GM19463 (cell line): Measurements from ENCODE around the gene FAM83C.

Experiments used
- ATAC-seq: cut with Tn5 transposase; IDR thresholded peaks from one replicate; pipeline ENCODE4 v1.9.1; 2021; ENCODE audit warnings: mild to moderate bottlenecking, moderate library complexity; ENCODE audit not compliant: unreplicated experiment

FAM83C gene

GRCh38 chr20:35300469-35301262 is 8.4 kb upstream of the FAM83C start:
- ATAC-seq, result no peak

DNA sequence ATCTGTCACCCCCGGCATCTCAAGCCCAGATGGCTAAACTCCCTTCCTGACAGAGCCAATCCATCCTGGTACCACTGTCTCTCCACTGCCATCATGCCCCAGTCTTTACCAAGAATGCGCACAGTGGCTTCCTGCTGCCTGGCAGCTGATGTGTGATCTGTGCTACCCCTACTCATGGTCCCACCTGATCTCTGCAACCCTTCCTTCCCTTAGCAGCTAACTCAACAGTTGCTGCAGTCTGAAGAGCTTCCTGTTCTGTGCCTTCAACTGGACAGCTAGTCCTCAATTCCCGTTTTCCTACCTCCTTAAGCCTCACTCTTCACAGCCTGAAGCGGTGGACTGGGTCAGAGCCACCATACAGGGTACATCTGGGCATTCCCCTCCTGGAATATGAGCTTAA is 7.6 kb upstream of the FAM83C start:
- no peak for ATAC-seq

DNA sequence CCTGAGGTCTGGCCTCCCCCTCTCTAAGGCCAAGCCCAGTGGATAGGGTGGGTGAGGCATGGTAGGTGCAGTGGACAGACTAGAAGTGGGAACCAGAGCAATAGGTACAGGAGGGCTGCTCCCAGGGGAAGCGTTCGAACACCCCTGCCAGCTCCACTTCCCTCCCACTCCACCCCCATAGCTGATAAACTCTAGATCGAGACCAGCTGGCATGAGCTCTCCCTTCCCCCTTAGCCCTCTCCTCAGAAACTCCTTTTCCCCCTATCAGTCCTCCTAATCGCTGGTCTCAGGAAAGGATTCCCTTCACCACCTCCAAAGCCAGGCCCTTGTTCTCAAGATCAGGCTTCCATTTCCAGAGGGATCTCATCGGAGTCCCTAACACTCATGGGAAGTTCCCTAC is 6.0 kb upstream of the FAM83C start:
- ATAC-seq, result no peak

- no peak for ATAC-seq
These were observed 5.5 kb upstream of the FAM83C start for GRCh38 chr20:35297740-35298139.

GRCh38 chr20:35297155-35297554 is 4.9 kb upstream of the FAM83C start:
- no peak for ATAC-seq

DNA sequence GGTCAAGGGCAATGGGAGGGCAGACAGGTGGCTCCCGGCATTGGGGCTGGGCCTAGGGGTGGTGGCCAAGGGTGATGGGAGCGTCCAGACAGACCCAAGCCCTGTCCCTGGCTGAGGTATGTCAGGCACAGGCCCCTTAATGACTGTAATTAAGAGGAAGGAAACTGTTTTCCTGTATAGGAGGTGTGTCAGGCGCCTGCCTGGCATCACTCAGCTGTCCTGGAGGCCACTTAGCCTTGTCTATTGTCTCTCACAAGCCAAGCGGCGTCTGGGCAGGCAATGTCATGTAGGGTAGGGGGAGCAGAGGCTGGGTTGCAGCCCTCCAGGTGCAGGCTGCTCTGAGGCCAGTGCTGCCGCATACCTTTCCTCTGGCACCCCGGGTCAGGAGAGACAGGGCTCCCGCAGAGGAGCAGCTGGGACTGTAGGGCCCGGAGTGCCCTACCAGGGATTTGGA is 3.9 kb upstream of the FAM83C start:
- ATAC-seq, result no peak

DNA sequence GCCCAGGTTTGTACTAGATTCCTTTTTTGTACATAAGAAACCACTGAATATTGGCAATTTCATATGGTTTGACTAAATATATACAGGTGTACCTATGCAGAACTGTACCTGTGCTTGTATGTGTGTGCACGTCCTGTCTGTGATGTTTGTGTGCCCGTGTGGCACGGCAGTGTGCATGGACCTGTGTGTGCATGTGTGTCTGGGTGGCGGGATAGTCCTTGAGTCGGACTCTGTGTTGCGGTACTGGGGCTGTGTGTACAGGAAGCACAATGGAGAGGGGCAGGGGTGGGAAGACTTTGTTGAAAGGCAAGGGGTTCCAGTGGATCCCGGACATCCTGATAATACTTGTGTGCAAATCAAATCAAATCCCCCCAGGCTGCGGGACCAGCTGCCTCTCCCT is 3.4 kb upstream of the FAM83C start:
- ATAC-seq, result no peak

- no peak for ATAC-seq
These were observed 2.8 kb upstream of the FAM83C start for GRCh38 chr20:35295058-35295457.

GRCh38 chr20:35294293-35294685 is 2.1 kb upstream of the FAM83C start:
- ATAC-seq, result no peak

DNA sequence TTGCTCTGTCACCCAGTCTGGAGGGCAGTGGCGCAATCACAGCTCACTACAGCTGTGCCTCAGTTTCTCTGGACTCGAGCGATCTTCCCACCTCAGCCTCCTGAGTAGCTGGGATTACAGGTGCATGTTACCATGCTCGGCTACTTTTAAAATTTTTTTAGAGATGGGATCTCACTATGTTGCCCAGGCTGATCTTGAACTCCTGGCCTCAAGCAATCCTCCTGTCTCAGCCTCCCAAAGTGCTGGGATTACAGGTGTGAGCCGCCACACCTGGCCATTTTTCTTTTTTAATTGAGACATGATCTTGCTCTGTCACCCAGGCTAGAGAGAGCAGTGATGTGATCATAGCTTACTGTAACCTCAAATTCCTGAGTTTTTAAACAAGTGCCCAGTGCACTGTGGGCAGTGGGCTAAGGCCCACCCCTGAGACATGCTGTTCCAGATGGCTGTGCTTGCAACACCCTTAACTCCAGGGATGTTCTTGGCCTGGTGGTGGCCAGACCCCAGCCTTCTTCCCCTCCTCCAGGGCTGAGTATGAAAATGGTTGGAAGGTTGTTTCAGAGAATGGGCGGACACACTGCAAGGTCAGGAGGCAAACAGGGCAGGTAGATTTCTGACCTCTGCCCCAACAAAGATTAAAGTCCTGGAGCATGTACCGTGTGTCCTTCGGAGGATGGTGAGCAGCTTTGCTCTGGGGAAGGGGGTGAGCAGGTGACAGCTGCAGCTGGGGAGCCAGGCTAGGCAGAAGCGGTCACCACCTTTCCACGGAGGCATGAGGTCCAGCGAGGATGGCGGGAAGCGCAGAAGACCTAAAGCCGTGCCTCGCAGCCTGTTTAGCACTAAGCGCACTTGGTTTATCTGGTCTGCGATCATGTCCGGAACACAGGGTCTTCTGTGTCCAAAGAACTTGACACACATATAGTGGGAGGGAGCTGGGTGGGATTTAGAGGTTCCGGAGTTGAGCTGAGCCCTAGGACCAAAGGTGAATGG is 1.4 kb upstream of the FAM83C start:
- no peak for ATAC-seq

DNA sequence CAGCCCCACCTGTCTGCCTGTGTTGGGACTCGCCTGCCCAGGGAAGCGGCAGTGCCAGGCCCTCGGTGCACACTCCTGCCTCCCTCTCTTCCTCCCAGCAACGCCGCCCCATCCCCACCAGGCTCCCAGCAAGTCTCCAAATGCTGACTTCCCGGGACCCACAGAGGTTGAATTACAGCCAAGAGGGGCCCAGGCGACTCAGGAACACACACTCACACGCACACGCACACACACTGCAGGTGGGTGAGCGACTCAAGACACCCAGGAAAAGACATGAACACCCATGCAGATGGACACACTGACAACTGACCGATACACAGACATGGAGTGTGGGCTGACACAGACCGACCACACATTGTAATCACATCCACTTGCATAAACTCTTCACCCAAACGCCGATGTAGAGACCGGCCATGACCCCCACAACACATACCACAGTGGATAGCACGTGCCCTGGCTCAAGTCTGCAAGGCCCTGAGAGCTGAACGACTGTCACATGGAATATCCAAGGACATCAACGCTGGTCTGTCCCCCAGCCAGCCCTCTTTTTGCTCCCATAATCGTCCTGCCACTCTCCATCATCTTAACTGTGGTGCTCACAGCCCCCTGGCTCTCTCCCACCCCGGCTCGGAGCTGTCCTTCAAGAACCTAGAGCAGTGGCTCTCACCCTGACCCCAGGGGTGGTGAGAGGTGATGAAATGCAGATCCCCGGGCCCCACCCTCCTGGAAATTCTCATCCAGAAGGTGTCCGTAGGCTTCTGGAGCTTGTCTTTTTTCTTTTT is 470 bp upstream of the FAM83C start:
- ATAC-seq, result no peak

GRCh38 chr20:35290887-35291417 is 1.3 kb downstream of the FAM83C start:
- no peak for ATAC-seq

DNA sequence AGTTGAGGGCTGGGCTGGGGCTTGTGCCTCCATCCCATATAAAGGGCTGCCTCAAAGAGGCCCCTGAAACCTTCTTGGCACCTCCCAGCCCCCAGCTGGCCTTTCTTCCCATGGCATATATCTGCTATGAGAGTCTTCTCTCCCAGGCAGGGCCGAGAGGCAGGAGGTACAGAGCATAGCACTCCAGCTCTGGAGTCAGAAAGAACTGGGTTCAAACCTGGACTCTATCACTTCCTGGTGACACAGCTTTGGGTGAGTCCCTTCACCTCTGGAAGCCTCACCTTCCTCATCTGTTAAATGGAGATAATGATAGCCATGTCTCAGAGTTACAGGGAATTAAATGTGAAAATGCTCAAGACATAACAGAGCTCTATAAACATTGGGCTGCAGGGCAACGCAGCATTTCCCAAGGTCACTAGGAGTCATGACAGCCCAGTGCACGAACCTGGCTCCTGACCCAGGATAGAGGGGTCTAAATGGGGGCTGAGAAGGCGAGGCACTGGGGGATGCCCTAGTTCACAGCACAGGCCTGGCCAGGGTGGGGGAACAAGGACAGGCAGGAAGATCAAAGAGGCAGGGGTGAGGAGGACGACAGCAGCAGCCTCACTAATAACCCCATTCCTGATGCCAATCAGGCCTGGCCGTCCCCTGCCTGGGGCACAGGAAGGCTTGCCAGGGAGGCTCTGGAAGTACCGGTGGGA is 1.9 kb downstream of the FAM83C start:
- no peak for ATAC-seq

GRCh38 chr20:35288325-35289060 is 3.7 kb downstream of the FAM83C start:
- ATAC-seq, result no peak

GRCh38 chr20:35287509-35288324 is 4.5 kb downstream of the FAM83C start:
- no peak for ATAC-seq

- no peak for ATAC-seq
These were observed 5.2 kb downstream of the FAM83C start for GRCh38 chr20:35286899-35287508.

GRCh38 chr20:35286077-35286898 is 5.9 kb downstream of the FAM83C start:
- ATAC-seq, result no peak

DNA sequence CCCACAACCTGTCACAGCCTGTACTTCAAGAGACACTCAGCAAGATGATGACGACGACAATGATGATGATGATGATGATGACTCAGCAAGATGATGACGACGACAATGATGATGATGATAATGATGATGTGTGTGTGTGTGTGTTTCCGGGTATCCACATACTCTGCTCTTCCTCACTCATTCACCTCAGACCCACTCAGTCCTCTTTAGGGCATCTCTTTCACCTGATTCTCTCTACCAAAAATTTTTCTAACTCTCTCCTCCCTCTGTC is 6.5 kb downstream of the FAM83C start:
- no peak for ATAC-seq
